Stimulated activated CD8-positive, alpha-beta memory T cell treated with anti-CD3 and anti-CD28 coated beads, Interleukin-4, amount 100 ng/mL, for 48 hours (primary cell): ENCODE results near the gene PLEKHA5.
A peak's percentile ranks its signal among the peaks of the same experiment; 100 is the strongest.
"Not testable (repeated sequence)": the region's sequence is repeated elsewhere in the genome, so short reads cannot be mapped to it uniquely, and the experiment has no call there.

Experiments
- DNase-seq: peaks from one replicate; pipeline ENCODE4 v3.0.0-alpha.2; 2020

PLEKHA5 gene

DNA sequence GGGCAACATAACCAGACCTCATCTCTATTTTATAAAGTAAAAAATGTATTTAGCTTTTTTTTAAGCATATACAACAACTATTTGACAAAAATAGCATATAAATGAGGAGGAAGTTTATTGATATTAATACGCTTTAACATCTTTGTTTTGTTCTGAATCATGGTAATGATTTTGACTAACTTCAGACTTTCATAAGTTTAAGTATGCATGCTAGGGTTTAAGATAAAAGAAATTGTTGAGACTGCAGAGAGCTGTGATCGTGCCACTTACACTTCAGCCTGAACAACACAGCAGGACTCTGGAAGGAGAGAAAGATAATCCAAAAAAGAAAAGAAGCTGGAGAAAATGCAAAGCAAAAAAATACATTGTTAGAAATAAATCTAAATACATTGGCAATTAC is 221.8 kb downstream of the PLEKHA5 start:
- no peak for DNase-seq

GRCh38 chr12:19369691-19370148 is 240.2 kb downstream of the PLEKHA5 start:
- no peak for DNase-seq

DNA sequence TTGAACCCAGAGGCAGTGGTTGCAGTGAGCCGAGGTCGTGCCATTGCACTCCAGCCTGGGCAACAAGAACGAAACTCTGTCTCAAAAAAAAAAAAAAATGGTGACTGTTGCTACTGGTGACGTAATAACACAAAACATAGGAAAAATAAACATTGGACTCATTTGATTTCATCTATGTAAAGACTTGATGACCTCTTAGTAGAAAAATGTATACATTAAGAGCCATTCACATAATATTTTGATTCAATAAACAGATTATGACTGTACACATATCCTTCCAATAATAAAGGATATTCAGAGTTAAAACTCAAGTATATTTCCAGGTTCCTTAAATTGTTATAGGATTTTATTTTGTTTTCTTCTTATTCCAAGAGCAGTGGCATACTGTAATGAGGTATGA is 244.1 kb downstream of the PLEKHA5 start:
- DNase-seq, result no peak

GRCh38 chr12:19375888-19376287 is 246.4 kb downstream of the PLEKHA5 start:
- no peak for DNase-seq

- DNase-seq, result no peak
Measured at GRCh38 chr12:19376691-19377090, 247.2 kb downstream of the PLEKHA5 start.

- DNase-seq, result peak; percentile 69
Measured at GRCh38 chr12:19382111-19382526, 252.6 kb downstream of the PLEKHA5 start.

DNA sequence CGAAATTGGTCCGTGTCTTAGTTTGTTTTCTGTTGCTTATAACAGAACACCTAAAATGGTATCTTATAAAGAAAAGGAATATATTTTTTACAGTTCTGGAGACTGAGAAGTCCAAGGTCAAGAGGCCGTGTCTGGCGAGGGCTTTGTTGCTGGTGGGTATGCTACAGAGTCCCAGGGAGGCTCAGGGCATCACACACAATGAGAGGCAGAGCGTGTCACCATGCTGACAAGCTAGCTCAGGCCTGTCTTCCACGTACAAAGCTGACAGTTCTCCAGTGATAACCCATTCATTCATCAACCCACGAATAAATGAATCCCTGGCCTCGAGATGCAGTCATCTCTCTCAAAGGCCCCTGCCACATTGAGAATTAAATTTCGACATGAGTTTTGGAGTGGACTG is 253.0 kb downstream of the PLEKHA5 start:
- DNase-seq, result no peak

DNA sequence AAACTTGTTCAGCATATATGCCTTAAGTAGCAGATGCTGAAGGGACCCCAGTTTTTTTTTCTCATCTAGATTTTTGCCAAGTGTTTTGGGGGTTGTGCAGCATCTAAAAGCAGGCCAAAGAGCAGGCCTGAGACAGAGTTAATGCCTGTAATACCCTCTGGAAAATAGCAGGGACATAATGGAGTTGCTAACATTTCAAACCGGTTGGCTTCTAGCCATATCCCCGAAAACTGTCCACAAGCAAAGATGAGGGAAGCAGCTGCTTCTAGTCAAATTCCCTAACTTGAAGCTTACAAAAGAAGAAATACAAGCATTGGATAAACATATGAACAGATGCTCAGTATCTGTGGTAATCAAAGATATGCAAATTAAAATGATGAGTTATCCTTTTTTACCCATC is 257.6 kb downstream of the PLEKHA5 start:
- DNase-seq, result no peak

DNA sequence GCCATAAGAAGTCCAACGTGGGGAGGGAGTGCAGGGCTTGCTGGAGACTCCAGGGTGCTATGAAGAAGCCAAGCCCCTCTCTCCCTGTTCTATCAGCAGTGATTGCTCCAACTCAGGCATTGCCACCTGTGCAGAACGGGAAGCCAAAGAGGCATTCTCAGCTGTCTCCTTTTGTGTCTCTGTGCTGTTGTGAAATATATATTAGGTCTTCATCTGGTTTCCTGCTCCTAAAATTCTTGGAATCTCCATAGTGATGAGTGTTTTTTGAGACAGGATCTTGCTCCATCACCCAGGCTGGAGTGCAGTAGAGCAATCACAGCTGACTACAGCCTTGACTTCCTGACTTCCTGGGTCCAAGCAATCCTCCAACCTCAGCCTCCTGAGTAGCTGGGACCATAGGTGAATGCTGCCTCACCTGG is 258.6 kb downstream of the PLEKHA5 start:
- DNase-seq, result no peak

DNA sequence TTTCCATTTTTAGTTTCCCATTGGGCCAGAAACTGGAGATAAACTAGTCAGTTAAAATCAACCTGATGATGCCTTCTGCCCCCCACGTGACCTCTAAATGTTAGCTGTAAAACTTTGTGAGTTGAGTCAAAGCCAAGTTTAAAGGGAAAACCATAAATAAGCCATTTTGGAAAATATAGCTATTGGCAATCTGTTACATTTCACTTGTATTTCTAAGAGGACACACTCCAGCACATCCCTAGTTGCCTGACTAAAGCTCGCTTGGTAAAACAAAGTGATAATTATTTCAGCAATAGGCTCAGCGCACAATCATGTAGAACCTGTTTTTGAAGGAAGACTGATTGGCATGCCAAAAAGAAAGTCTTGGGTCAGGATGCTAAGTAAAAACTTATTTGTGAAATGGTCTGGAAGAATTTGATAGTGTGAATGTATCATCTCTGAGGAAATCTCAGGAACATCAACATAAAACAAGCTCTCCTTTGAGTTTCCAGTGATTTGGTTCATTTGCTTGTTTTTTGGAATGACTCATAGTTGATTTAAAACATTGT is 260.6 kb downstream of the PLEKHA5 start:
- no peak for DNase-seq

DNA sequence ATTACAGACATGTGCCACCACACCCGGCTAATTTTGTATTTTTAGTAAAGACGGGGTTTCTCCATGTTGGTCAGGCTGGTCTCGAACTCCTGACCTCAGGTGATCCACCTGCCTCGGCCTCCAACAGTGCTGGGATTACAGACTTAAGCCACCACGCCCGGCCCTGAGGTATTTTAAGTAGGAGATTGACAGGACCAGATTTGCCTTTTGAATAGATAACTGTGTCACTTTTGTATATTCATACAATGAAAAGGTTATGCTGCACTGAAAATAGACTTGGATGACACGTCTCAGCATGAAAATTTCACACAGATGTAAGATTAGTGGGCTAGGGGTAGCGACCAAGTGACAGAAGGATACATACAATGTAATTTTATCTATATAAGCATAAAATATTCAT is 263.1 kb downstream of the PLEKHA5 start:
- DNase-seq, result not testable (repeated sequence)

DNA sequence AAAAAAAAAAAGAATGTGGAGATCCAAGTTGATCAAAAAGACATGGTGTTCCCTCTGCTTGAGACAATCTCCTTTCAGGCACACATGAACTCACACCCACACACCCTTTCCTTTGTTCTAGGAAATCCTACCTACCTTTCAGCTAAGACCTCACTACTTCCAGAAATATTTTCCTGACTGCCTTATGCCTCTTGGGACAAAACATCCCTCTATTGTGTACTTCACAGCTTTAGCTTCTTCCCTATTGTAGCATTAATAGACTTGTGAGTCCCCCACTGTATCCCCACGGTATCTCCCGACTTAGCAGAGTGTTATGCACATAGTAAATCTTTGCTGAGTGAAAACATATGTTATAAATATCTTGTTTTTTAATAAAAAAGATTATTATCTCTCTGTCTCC is 264.9 kb downstream of the PLEKHA5 start:
- no peak for DNase-seq

GRCh38 chr12:19397534-19397933 is 268.0 kb downstream of the PLEKHA5 start:
- no peak for DNase-seq

- DNase-seq, result no peak
Measured at GRCh38 chr12:19398376-19399363, 269.1 kb downstream of the PLEKHA5 start.

DNA sequence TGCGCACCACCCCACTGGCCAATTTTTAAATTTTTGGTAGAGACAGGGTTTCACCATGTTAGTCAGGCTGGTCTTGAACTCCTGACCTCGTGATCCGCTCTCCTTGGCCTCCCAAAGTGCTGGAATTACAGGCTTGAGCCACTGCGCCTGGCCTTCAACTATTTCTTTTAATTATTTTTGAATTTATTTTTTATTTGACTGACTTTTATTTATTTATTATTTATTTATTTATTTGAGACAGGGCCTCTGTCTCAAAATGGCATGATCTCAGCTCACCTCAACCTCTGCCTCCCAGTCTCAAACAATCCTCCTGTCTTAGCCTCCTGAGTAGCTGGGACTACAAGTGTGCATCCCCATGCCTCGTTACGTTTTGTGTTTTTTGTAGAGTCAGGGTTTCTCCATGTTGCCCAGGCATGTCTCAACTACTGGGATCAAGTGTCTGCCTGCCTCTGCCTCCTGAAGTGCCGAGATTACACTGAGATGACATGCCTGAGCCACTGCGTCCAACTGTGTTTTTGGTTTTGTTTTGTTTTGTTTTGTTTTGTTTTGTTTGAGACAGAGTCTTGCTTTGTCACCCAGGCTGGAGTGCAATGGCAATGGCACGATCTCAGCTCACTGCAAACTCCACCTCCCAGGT is 271.2 kb downstream of the PLEKHA5 start:
- not testable (repeated sequence) for DNase-seq

DNA sequence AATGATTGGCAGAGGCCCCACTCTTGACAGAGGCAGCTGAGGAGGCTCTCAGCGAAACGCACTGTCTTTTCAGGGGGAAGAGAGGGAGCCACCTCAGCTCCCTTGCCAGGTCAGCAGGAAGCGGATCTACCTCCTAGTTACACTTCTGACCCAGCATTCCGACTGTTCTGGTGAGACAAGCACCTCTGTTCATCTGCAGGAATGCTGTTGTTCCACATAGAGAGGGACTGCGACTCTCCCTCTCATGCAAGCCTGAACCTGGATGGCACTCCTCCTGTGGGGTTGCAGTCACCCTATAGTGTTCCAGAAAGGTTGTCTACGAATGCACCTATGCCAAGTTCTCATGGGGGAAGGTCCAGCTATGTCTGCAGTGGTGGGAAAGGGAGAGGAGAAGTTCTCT is 272.7 kb downstream of the PLEKHA5 start:
- no peak for DNase-seq

GRCh38 chr12:19402743-19403431 is 273.4 kb downstream of the PLEKHA5 start:
- DNase-seq, result no peak

GRCh38 chr12:19404242-19404880 is 274.8 kb downstream of the PLEKHA5 start:
- peak; percentile 32 for DNase-seq

DNA sequence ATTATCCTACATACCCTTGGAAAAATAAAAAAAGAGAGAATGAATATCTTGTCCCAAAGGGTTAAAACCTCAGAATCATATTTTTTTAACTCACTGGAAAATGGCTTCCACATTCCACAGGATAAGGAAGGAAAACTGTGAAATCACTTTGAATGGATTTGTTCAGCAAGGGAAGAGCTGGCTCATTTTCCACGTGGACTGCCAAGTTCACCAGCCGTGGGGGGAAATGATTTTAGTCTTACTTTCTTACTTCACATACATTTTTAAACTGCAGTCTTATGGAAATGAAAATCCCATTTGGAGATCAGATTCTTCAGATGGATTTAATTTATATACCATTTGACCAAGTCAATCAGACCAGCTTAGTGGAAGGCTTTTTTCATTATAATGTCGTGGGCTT is 279.8 kb downstream of the PLEKHA5 start:
- DNase-seq, result no peak

DNA sequence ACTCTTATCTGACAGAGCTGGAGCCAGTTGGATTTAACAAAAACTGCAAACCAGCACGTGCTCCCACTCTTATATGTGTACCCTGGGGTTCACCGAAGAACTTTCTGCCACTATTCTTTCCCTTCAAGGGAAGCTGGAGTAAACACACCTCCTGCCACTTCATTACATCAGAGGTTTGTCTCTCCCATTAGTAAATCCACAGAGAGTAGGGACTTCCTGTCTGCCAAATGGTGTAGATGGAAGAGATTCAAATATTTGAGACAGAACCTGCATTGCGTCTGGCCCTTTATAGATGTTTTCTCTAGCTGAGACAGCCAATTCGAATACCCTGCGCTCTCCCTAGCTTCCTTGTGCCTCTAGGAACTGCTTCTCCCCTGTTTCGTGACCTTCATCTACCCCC is 280.7 kb downstream of the PLEKHA5 start:
- DNase-seq, result no peak

DNA sequence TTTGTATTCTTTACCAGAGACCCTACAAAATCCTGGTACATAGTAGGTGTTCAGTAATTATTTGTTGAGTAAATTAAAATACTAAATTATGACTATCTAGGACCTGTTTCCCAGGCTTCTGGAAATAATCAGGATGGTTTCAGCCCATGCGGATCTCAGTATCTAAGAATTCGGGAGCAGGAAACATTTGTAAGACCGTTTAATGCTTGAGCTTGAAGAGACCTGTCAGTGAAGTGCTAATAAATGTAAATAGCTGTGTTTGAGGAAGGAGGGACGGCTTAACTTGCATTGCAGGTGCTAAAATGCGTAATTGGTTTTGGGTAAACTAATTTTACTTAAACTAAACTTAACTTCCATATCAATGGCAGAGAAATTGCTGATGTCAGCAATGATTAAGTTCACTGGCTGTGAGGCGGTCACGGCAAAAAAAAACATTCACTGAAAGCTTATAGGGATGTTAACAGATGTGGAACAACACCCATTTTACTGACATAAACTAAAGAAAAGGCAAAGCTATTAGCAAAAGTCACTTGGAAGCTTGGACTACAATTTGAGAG is 281.2 kb downstream of the PLEKHA5 start:
- DNase-seq, result no peak
